GM18502 (cell line): ENCODE measurements around the gene MRPL21.
"Not testable (repeated sequence)": the region's sequence is repeated elsewhere in the genome, so short reads cannot be mapped to it uniquely, and the experiment has no call there.

ENCODE experiments used
- ATAC-seq: cut with Tn5 transposase; IDR thresholded peaks from one replicate; pipeline ENCODE4 v1.9.1; 2021; ENCODE audit warnings: mild to moderate bottlenecking; ENCODE audit not compliant: unreplicated experiment, poor library complexity

The MRPL21 gene

DNA sequence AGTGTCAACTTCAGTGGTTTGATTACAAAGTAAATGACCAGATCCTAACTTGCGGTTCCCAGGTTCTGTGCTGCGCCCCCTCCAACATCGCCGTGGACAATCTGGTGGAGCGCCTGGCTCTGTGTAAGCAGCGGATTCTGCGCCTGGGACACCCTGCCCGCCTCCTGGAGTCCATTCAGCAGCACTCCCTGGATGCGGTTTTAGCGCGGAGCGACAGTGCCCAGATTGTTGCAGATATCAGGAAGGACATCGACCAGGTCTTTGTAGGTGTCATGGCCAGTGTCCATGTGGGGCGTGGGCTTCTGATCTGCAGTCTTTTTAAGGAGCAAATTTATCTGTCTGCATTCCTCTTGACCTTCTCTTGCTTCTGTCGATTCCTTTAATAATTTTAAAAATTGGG is 11.1 kb upstream of the MRPL21 start:
- ATAC-seq: no peak

- no peak for ATAC-seq
Observed at GRCh38 chr11:68913188-68913587, 9.6 kb upstream of the MRPL21 start.

DNA sequence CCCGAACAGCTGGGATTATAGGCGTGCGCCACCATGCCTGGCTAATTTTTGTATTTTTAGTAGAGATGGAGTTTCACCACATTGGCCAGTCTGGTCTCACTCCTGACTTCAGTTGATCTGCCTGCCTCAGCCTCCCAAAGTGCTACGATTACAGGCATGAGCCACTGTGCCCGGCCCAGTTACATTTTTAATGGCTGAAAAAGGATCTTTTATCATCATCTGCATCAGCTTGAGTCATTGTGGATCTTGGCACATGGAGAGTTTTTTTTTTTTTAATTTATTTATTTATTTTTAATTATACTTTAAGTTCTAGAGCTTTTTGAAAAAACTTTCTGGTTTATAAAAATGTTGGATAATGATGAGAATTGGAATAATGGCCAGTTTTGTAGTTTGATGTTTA is 8.6 kb upstream of the MRPL21 start:
- ATAC-seq: no peak

GRCh38 chr11:68911731-68912130 is 8.1 kb upstream of the MRPL21 start:
- no peak for ATAC-seq

- ATAC-seq: no peak
Observed at GRCh38 chr11:68910965-68911364, 7.3 kb upstream of the MRPL21 start.

DNA sequence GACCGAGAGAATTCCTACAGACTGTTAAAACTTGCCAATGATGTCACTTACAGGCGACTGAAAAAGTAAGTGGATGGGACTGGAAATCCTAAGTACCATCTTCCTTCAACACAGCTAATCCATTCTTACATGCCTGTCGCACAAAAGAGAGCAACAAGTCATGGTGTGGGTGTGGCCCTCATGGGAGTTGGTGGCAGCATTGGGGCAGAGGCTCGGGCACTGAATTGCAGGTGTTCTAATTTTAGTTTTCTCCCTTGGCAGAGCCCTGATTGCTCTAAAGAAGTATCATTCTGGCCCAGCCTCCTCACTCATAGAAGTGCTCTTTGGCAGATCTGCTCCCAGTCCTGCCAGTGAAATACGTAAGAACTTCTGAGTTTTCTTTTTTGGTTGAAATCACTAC is 4.6 kb upstream of the MRPL21 start:
- ATAC-seq: no peak

GRCh38 chr11:68905421-68906360 is 2.1 kb upstream of the MRPL21 start:
- no peak for ATAC-seq

- ATAC-seq: peak; percentile 29
Observed at GRCh38 chr11:68904248-68904847, 716 bp upstream of the MRPL21 start.

- ATAC-seq: no peak
Observed at GRCh38 chr11:68900835-68901381, 2.7 kb downstream of the MRPL21 start.

GRCh38 chr11:68897441-68897840 is 6.2 kb downstream of the MRPL21 start:
- ATAC-seq: no peak

- no peak for ATAC-seq
Observed at GRCh38 chr11:68896171-68896959, 7.3 kb downstream of the MRPL21 start.

DNA sequence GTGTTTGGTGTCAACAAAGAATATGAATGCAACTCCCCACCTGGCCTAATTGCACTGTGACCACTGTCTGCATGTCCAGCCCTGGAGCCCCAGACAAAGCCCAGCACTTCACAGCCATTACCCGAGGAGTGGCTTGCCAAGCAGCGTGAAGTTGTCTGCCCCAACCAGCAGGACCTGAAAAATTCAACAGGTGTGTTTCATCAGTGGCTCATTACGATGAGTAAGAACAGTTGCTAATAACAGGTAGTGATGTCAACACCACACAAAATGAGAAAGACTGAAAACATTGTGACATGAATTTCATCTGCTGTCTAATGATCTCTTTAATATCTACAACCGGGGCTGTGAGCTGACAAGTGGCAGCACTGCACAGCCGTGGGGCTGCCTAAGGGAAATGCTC is 10.3 kb downstream of the MRPL21 start:
- no peak for ATAC-seq

DNA sequence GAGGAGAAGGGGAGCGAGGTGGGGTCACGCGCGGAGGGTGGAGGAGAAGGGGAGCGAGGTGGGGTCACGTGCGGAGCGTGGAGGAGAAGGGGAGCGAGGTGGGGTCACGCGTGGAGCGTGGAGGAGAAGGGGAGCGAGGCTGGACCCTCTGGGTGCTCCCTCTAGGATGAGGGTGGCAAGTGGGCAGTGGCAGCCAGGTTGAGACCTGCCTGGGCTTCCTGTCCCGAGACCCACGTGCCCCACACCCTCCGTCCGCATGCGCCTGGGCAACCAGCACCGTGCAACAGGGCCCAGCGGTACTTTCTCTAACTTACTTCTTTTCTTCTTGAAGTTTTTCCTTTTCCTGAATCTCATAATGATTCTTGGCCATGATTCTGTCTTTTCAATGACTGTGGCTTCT is 11.1 kb downstream of the MRPL21 start:
- ATAC-seq: no peak

- ATAC-seq: no peak
Observed at GRCh38 chr11:68891351-68891948, 12.2 kb downstream of the MRPL21 start.

DNA sequence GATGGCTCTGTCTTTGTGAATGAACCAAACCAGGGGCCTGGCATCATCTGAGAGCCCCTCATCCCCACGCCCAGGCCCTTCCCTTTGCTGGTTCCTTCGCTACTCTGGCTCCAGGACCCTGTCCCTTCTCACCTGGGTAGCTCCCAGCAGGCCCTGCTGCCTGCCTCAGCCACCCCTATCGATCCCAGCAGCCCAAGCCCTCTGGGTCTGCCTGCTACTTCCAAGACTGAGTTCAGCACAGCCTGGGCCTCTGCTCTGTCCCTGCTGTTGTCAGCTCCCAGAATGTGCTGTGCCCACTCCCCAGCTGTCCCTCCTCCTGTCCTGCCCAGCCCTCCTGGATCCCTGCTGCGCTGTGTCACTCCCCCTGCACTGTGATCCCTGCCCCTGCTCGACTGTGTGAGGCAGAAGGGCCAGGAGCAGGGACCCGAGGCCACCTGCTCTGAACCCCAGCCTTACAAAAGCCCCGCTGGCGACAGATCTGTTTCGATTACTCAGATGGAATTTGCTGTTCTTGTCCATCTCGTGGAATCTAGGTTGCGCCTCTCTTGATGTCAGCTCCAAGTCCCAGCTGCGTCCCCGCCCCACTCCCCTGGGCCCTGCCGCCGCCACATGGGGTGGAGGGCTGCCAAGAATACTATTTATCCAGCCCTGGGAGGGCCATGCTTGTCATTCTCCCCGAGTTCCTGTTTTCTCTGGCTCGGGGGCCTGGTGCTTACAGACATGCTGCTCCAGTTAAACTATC is 13.0 kb downstream of the MRPL21 start:
- ATAC-seq: no peak

DNA sequence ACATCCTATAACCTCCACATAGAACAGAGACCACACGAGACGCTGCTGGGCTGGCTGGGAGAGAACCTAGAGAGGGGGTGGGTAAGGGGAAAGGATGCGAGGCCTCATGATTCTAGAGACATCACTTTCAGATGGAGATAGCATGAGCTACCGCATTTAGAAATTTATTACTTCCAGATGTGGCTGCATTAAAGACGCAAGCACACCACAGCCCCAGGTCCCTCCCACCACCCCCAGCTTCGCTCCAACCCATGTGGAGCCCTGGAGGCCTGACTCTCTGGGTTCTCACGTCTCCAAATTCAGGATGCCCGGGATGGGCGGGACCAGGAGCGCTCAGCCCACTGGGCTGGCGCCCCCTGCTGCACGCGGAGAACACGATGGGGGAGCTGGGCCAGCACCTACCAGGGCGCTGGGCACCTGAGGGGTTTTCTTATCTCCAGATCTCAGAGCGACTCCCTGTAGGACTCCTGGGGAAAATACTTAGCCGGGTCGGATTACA is 13.6 kb downstream of the MRPL21 start:
- no peak for ATAC-seq

DNA sequence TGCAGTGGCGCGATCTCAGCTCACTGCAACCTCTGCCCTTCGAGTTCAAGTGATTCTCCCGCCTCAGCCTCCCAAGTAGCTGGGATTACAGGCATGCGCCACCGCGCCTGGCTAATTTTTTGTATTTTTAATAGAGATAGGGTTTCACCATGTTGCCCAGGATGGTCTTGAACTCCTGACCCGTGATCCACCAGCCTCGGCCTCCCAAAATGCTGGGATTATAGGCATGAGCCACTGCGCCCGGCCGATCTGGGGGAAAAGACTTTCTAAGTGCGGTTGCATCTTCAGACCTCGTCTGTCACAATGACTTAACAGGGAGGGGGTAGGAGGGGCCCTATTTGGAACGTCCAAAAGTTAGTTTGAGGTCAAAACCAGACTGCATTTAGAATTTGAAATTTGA is 18.8 kb downstream of the MRPL21 start:
- ATAC-seq: not testable (repeated sequence)

GRCh38 chr11:68882391-68882790 is 21.2 kb downstream of the MRPL21 start:
- no peak for ATAC-seq

- no peak for ATAC-seq
Observed at GRCh38 chr11:68881320-68881719, 22.3 kb downstream of the MRPL21 start.
